HG02642 (cell line): ENCODE data around the gene WFIKKN1.
A peak's percentile ranks its signal among the peaks of the same experiment; 100 is the strongest.

Experiments used
- ATAC-seq: cut with Tn5 transposase; IDR thresholded peaks from one replicate; pipeline ENCODE4 v1.9.1; 2021; ENCODE audit warnings: mild to moderate bottlenecking; ENCODE audit not compliant: unreplicated experiment, poor library complexity

WFIKKN1 gene

GRCh38 chr16:672371-672770 is 41.6 kb downstream of the WFIKKN1 start:
- no peak for ATAC-seq

GRCh38 chr16:672851-673250 is 42.1 kb downstream of the WFIKKN1 start:
- no peak for ATAC-seq

GRCh38 chr16:673399-673991 is 42.7 kb downstream of the WFIKKN1 start:
- ATAC-seq: no peak

DNA sequence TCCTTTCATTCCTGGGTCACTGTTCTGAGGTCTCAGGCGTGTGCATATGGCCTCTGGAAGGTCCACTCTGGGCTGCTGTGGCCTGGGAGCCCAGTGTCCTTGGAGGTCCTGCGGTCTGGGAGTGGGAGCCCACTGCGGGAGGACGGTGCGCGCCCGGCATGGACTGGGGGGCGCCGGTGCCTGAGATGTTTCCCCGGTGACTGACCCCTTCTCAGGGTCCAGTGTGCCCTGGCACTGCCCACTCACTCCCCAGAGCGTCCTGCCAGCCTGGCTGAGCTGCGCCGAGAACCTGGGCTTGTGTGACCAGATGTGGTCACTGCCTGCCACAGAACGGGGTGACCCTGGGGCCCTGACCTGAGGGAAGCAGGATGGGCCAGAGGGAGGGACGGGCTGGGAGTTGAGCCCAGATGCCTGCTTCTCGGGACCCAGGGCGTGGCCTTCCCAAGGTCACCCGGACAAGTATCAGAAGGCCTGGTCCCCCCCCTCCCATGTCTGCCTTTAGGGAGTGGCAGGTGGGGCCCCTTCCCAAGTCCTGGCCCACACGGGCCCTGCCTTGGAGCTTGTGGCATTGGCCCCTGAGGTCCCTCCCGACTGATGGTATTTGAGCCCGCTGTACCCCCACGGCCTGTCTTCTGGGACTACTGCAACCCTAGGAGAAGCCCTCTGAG is 43.6 kb downstream of the WFIKKN1 start:
- ATAC-seq: no peak

GRCh38 chr16:674968-675883 is 44.4 kb downstream of the WFIKKN1 start, which contains the start of gene RHBDL1:
TSS of gene RHBDL1 (plus strand) at chr16:675671. CDS start at chr16:675791, 120 bp downstream.
- no peak for ATAC-seq

GRCh38 chr16:675884-676564 is 45.2 kb downstream of the WFIKKN1 start:
- ATAC-seq: no peak

- no peak for ATAC-seq
These were observed 45.7 kb downstream of the WFIKKN1 start for GRCh38 chr16:676565-676902.

DNA sequence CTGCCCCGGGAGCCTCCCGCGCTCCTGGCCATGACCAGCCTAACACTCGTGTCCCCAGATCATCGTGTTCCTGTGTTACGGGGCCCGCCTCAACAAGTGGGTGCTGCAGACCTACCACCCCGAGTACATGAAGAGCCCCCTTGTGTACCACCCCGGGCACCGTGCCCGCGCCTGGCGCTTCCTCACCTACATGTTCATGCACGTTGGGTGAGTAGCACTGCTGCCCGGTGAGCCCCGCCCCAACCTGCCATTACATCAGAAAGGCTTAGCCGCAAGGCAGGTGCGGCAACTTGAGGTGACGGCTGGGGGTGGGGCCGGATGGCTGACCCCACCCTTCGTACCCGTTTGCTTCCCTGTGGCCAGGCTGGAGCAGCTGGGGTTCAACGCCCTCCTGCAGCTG is 46.1 kb downstream of the WFIKKN1 start:
- ATAC-seq: no peak

GRCh38 chr16:677316-678190 is 46.8 kb downstream of the WFIKKN1 start:
- ATAC-seq: no peak

- no peak for ATAC-seq
These were observed 47.5 kb downstream of the WFIKKN1 start for GRCh38 chr16:678209-678857.

GRCh38 chr16:678858-679813 is 48.4 kb downstream of the WFIKKN1 start:
- ATAC-seq: peak; percentile 4

DNA sequence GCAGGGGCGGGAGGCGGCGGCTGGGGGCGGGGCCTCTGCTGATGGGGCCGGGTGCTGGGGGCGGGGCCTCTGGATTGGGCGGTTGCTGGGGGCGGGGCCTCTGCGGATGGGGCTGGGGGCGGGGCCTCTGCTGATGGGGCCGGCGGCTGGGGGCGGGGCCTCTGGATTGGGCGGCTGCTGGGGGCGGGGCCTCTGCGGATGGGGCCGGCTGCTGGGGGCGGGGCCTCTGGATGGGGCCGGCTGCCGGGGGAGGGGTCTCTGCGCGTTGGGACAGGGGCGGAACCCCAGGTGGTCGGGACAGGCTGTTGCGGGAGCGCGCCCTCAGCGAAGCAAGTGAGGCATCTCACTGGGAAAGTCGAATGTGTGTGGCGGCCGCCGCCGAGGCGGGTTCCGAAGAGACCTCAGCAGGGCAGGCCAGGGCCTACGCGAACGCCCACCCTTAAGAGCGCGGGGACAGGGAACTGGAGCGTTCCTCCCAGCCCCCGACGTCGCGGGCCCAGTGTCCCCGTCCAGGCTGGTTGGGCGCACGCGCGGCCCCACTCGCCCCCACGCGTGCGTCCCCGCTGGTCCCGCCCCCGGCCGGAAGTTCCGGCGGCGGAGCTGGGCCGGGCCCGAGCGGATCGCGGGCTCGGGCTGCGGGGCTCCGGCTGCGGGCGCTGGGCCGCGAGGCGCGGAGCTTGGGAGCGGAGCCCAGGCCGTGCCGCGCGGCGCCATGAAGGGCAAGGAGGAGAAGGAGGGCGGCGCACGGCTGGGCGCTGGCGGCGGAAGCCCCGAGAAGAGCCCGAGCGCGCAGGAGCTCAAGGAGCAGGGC is 49.2 kb downstream of the WFIKKN1 start, which contains the start of gene STUB1:
Gene STUB1, plus strand, starts transcription at position 597 of the 811 bp plus-strand sequence. Its CDS starts 116 bp downstream, at position 713.
- peak; percentile 39 for ATAC-seq

- peak; percentile 1 for ATAC-seq
These were observed 49.8 kb downstream of the WFIKKN1 start for GRCh38 chr16:680625-680945.

DNA sequence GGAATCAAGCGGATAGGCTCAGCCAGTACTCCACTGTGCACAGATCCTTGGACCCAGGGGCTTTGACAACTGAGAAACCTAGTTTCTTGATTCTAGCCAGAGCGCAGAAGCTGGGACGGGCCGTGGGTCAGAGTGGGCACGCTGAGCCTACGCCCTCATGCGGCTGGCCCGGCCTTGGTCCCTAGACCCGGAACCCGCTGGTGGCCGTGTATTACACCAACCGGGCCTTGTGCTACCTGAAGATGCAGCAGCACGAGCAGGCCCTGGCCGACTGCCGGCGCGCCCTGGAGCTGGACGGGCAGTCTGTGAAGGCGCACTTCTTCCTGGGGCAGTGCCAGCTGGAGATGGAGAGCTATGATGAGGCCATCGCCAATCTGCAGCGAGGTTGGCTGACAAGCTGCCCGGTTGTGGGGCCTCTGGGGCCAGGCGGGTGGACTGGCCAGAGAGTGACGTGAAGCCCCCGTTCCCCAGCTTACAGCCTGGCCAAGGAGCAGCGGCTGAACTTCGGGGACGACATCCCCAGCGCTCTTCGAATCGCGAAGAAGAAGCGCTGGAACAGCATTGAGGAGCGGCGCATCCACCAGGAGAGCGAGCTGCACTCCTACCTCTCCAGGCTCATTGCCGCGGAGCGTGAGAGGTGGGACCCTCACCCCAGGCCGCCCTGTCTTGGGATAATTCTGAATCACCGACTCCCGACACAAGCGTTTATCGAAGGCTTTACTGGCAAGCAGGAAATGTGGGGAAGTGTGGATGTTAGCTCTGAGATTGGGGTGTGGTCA is 50.4 kb downstream of the WFIKKN1 start:
- ATAC-seq: no peak

DNA sequence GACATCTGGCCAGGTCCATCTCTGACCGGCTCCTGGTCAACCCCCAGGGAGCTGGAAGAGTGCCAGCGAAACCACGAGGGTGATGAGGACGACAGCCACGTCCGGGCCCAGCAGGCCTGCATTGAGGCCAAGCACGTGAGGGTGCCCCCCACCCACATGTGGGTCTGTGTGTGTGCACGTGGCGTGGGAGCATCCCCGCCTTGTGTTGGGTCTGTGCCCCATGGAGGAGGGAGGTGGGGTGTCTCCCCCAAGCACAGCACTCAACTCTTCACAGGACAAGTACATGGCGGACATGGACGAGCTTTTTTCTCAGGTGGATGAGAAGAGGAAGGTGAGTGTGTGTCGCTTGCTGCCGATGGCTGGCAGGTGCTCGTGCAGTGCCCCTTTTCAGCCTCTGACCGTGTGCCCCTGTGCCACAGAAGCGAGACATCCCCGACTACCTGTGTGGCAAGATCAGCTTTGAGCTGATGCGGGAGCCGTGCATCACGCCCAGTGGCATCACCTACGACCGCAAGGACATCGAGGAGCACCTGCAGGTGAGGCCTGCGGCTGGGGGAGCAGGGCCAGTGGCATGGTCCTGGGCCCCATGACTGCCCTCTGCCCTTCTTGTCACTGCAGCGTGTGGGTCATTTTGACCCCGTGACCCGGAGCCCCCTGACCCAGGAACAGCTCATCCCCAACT is 51.1 kb downstream of the WFIKKN1 start:
- ATAC-seq: no peak
